Measurements from ENCODE around the gene RSRP1. TPM values are rescaled to one million over a fixed set of nuclear protein-coding genes. Genes with fewer than 3 reads are reported as not detected.

Gene RSRP1
- total RNA-seq, 1 donor from 2014 or later = 155 TPM

GRCh38 chr1:25210728-25211127 is 36.5 kb downstream of the RSRP1 start:
- peaks cover 4% of the 10 kb centered on the region for H3K27me3 ChIP-seq

GRCh38 chr1:25209516-25209915 is 37.7 kb downstream of the RSRP1 start:
- H3K36me3 ChIP-seq = no peaks in the 10 kb centered on the region
- no peak for TF ChIP-seq CTCF (IDR thresholded peaks at IDR 0.05)
- H3K4me1 ChIP-seq = no peaks in the 10 kb centered on the region
- H3K4me3 ChIP-seq = no peak overlapping the region
- ATAC-seq (no peak), DNase-seq (no peak)
- intact Hi-C loops (cut with DNase I) = no loop called here
- H3K27ac ChIP-seq = no peak overlapping the region
- peaks cover 4% of the 10 kb centered on the region for H3K27me3 ChIP-seq
- no peaks in the 10 kb centered on the region for H3K9me3 ChIP-seq

More at GRCh38 chr1:25210728-25211127, 36.5 kb downstream of the RSRP1 start:
- no peaks in the 10 kb centered on the region for H3K4me1 ChIP-seq
- no peaks in the 10 kb centered on the region for H3K36me3 ChIP-seq
- intact Hi-C loops (cut with DNase I) = no loop called here
- no peak for ATAC-seq
- H3K9me3 ChIP-seq = no peaks in the 10 kb centered on the region
- H3K4me3 ChIP-seq = no peak overlapping the region
- no peak for TF ChIP-seq CTCF (IDR thresholded peaks at IDR 0.05)
- H3K27ac ChIP-seq = no peak overlapping the region
- DNase-seq = peak; percentile 16

GRCh38 chr1:25208561-25209222 is 38.6 kb downstream of the RSRP1 start:
- no peak for TF ChIP-seq CTCF (IDR thresholded peaks at IDR 0.05)
- intact Hi-C loops (cut with DNase I) = no loop called here
- Histone ChIP-seq H3K9me3 (no peaks in the 10 kb centered on the region), H3K27me3 (peaks cover 4% of the 10 kb centered on the region), H3K4me3 (no peak overlapping the region), H3K4me1 (no peaks in the 10 kb centered on the region), H3K36me3 (no peaks in the 10 kb centered on the region), H3K27ac (no peak overlapping the region)
- no peak for DNase-seq
- ATAC-seq = no peak

GRCh38 chr1:25208092-25208491 is 39.2 kb downstream of the RSRP1 start:
- H3K36me3 ChIP-seq = no peaks in the 10 kb centered on the region
- H3K9me3 ChIP-seq = no peaks in the 10 kb centered on the region
- no peak for DNase-seq
- no peak overlapping the region for H3K4me3 ChIP-seq
- intact Hi-C loops (cut with DNase I) = no loop called here
- no peak for TF ChIP-seq CTCF (IDR thresholded peaks at IDR 0.05)
- no peak for ATAC-seq
- H3K27ac ChIP-seq = no peak overlapping the region
- peaks cover 4% of the 10 kb centered on the region for H3K27me3 ChIP-seq
- no peaks in the 10 kb centered on the region for H3K4me1 ChIP-seq

GRCh38 chr1:25206201-25206600 is 41.1 kb downstream of the RSRP1 start:
- H3K4me3 ChIP-seq = no peak overlapping the region
- intact Hi-C loops (cut with DNase I) = no loop called here
- H3K27me3 ChIP-seq = peaks cover 4% of the 10 kb centered on the region
- no peaks in the 10 kb centered on the region for H3K36me3 ChIP-seq
- no peak overlapping the region for H3K27ac ChIP-seq
- H3K9me3 ChIP-seq = no peaks in the 10 kb centered on the region
- no peaks in the 10 kb centered on the region for H3K4me1 ChIP-seq
- no peak for ATAC-seq
- no peak for TF ChIP-seq CTCF (IDR thresholded peaks at IDR 0.05)
- peak; percentile 3 for DNase-seq

GRCh38 chr1:25205786-25206185 is 41.5 kb downstream of the RSRP1 start:
- Histone ChIP-seq H3K4me1 (no peaks in the 10 kb centered on the region), H3K27me3 (peaks cover 3% of the 10 kb centered on the region), H3K27ac (no peak overlapping the region), H3K9me3 (no peaks in the 10 kb centered on the region), H3K36me3 (no peaks in the 10 kb centered on the region), H3K4me3 (no peak overlapping the region)
- DNase-seq (no peak), ATAC-seq (no peak)
- intact Hi-C loops (cut with DNase I) = no loop called here
- TF ChIP-seq CTCF (IDR thresholded peaks at IDR 0.05) = no peak

Data from upper lobe of right lung (tissue), 1 donor.